Measurements from ENCODE around the gene SSTR4. TPM values are rescaled to one million over a fixed set of nuclear protein-coding genes. Genes with fewer than 3 reads are reported as not detected.

Gene SSTR4
- total and polyA plus RNA-seq, 9 of the 15 experiments (the other 6 are each of a cell fraction or from before 2014, with no cell fraction given): not detected

- TF ChIP-seq ZNF668 (CRISPR knock-in tag; IDR thresholded peaks at IDR 0.05): no peak
- TF ChIP-seq SREBF2 (CRISPR knock-in tag; IDR thresholded peaks at IDR 0.05): no peak
- no peak for TF ChIP-seq FOXJ2 (tag; IDR thresholded peaks at IDR 0.05)
These were observed 16.7 kb upstream of the SSTR4 start (continued) for GRCh38 chr20:23018432-23018831.

GRCh38 chr20:23018941-23019340 is 16.2 kb upstream of the SSTR4 start:
- FAIRE-seq: no peak
- Histone ChIP-seq H3K9me1 (ENCODE audit: control insufficient read depth, insufficient read depth, low read length) (no peaks in the 10 kb centered on the region), H3K9me3 (replicated peaks; ENCODE audit: control insufficient read depth, insufficient read depth, low read depth, low read length) (no peaks in the 10 kb centered on the region), H3K4me2 (ENCODE audit: insufficient read depth, low read length) (no peak overlapping the region), H3K27ac (ENCODE audit: extremely low read depth, low read depth, low read length) (no peak overlapping the region), H3K4me3 (no peak overlapping the region), H3K27me3 (ENCODE audit: control insufficient read depth in 2 of 2, insufficient read depth in 2 of 2, low read length in 2 of 2) (no peaks in the 10 kb centered on the region; a peak in 1 of 5 replicates), H3K4me1 (replicated peaks in 1 of 2; ENCODE audit: control insufficient read depth in 2 of 2, insufficient read depth in 2 of 2, low read length in 2 of 2) (no peaks in the 10 kb centered on the region; a peak in 1 of 5 replicates), H3K79me2 (ENCODE audit: control insufficient read depth, insufficient read depth, low read length) (no peaks in the 10 kb centered on the region), H3K9ac (ENCODE audit: insufficient read depth in 1 of 2, low read depth in 2 of 2, low read length in 2 of 2) (no peak overlapping the region), H3K36me3 (ENCODE audit: control insufficient read depth, insufficient read depth, low read length) (no peaks in the 10 kb centered on the region), H4K20me1 (replicated peaks; ENCODE audit: control insufficient read depth, insufficient read depth, low read length) (no peaks in the 10 kb centered on the region; the same call in 1 of the 2 replicates), H2AFZ (ENCODE audit: low read depth, low read length) (no peak overlapping the region)
- TF ChIP-seq GABPB2 (CRISPR knock-in tag; conservative IDR thresholded peaks at IDR 0.05) (no peak), SRSF9 (IDR thresholded peaks at IDR 0.05; ENCODE audit: borderline replicate concordance, low read depth, low read length) (no peak), ASH1L (IDR thresholded peaks at IDR 0.05; ENCODE audit: borderline replicate concordance, low read depth, partially characterized antibody) (no peak)
- 15% methylated on average over 10 of the region's 11 CpGs for whole genome bisulfite sequencing (ENCODE audit: insufficient coverage, low coverage, missing lambda C conversion rate)
- ATAC-seq: no peak
- no peak for DNase-seq (ENCODE audit: extremely low read depth in 1 of 4, low spot score in 3 of 4)
- no TSS peak for BruUV-seq (replicated peaks)
- intact Hi-C loops (cut with micrococcal nuclease): no loop called here
- ChIA-PET CTCF (ENCODE audit: low intra/inter-chr PET ratio) (no interaction called here), POLR2A (no interaction called here)
- in situ Hi-C loops (cut with MboI): no loop called here
